Liver (tissue), 9 donors: ENCODE measurements around the gene CSMD2. TPM values are rescaled to one million over a fixed set of nuclear protein-coding genes. Genes with fewer than 3 reads are reported as not detected.

ENCODE experiments used
- DNase-seq: peaks from one replicate; pipeline ENCODE4 v3.0.0-alpha.2; 2017; ENCODE audit warnings: low spot score
- H3K27ac ChIP-seq, 2 donors: one replicate each; pipeline ENCODE4 v1.7.0; 2013; ENCODE audit warnings: inconsistent platforms in 2 of 2, low read length in 2 of 2, control low read depth in 1 of 2, low read depth in 1 of 2, mild to moderate bottlenecking in 1 of 2
- H3K27me3 ChIP-seq, 4 donors: one replicate each; pipeline versions ENCODE4 v1.6.1 to v1.7.0; 2013; ENCODE audit warnings: low read length in 3 of 4, inconsistent platforms in 1 of 4, mild to moderate bottlenecking in 1 of 4, moderate library complexity in 1 of 4; ENCODE audit not compliant: control insufficient read depth in 4 of 4, insufficient read depth in 4 of 4
- H3K36me3 ChIP-seq, 4 donors: one replicate each; pipeline versions ENCODE4 v1.6.1 to v1.7.0; 2013; ENCODE audit warnings: low read length in 3 of 4, mild to moderate bottlenecking in 3 of 4, low read depth in 1 of 4, moderate library complexity in 1 of 4; ENCODE audit not compliant: control insufficient read depth in 4 of 4, insufficient read depth in 3 of 4
- H3K4me1 ChIP-seq, 4 donors: one replicate each; pipeline versions ENCODE4 v1.6.1 to v1.7.0; 2013; ENCODE audit warnings: low read length in 3 of 4, mild to moderate bottlenecking in 3 of 4, moderate library complexity in 1 of 4; ENCODE audit not compliant: control insufficient read depth in 4 of 4, insufficient read depth in 4 of 4
- H3K4me3 ChIP-seq, 3 donors: one replicate each; pipeline versions ENCODE4 v1.6.1 to v1.7.0; 2013; ENCODE audit warnings: low read length in 3 of 3, control low read depth in 1 of 3, low read depth in 1 of 3, mild to moderate bottlenecking in 1 of 3
- H3K9ac ChIP-seq, 2 donors: one replicate each; pipeline ENCODE4 v1.7.0; 2013; ENCODE audit warnings: low read length in 2 of 2, mild to moderate bottlenecking in 2 of 2, moderate library complexity in 2 of 2, control low read depth in 1 of 2, low read depth in 1 of 2
- H3K9me3 ChIP-seq, 4 donors: one replicate each; pipeline versions ENCODE4 v1.6.1 to v1.7.0; 2013; ENCODE audit warnings: low read length in 3 of 4; ENCODE audit not compliant: control insufficient read depth in 4 of 4
- EGR1 ChIP-seq, 2 donors: IDR thresholded peaks; 2 replicates each; pipeline ENCODE4 v1.6.1; 2016 to 2018; ENCODE audit warnings: antibody characterized with exemption in 2 of 2, low read depth in 2 of 2
- FOXA1 ChIP-seq: IDR thresholded peaks from 2 replicates; pipeline ENCODE4 v1.6.1; 2016; ENCODE audit warnings: antibody characterized with exemption
- FOXA2 ChIP-seq: IDR thresholded peaks from 2 replicates; pipeline ENCODE4 v1.6.1; 2016; ENCODE audit warnings: antibody characterized with exemption
- HNF4A ChIP-seq, 2 donors: conservative IDR thresholded peaks; 2 replicates each; pipeline ENCODE4 v1.6.1; 2016; ENCODE audit warnings: antibody characterized with exemption in 2 of 2, mild to moderate bottlenecking in 2 of 2
- JUND ChIP-seq, 2 donors: IDR thresholded peaks; 2 replicates each; pipeline ENCODE4 v1.6.1; 2016; ENCODE audit warnings: antibody characterized with exemption in 2 of 2
- NR2F2 ChIP-seq: IDR thresholded peaks from 2 replicates; pipeline ENCODE4 v1.6.1; 2016; ENCODE audit warnings: antibody characterized with exemption
- RAD21 ChIP-seq, 2 donors: IDR thresholded peaks; 2 replicates each; pipeline ENCODE4 v1.6.1; 2016; ENCODE audit warnings: antibody characterized with exemption in 2 of 2, mild to moderate bottlenecking in 2 of 2
- RXRA ChIP-seq, 2 donors: IDR thresholded peaks; 2 replicates each; pipeline ENCODE4 v1.6.1; 2017 to 2018; ENCODE audit warnings: antibody characterized with exemption in 2 of 2, mild to moderate bottlenecking in 1 of 2
- SP1 ChIP-seq: IDR thresholded peaks from 2 replicates; pipeline ENCODE4 v1.6.1; 2018; ENCODE audit warnings: antibody characterized with exemption, mild to moderate bottlenecking
- TAF1 ChIP-seq: conservative IDR thresholded peaks from 2 replicates; pipeline ENCODE4 v1.6.1; 2016; ENCODE audit warnings: antibody characterized with exemption, mild to moderate bottlenecking
- YY1 ChIP-seq: IDR thresholded peaks from 2 replicates; pipeline ENCODE4 v1.6.1; 2016; ENCODE audit warnings: antibody characterized with exemption, mild to moderate bottlenecking
- WGBS: extraction: QIAGEN DNeasy Blood & Tissue Kit; methylation state at CpG from one replicate; pipeline ENCODE4 v1.1.7; 2013; 5-methylcytosine and 5-hydroxymethylcytosine counted together
- polyA plus RNA-seq, 2 donors: library from polyadenylated mRNA; stranded (reverse) in 1 of 2; unstranded in 1 of 2; fragments of 200-250 nt in 1 of 2; fragments of >200 nt in 1 of 2; fragmentation: Nextera tagmentation in 1 of 2; extraction: Ambion mirVana in 1 of 2; gene quantifications; one replicate each; pipeline versions ENCODE4 v1.2.1 to v1.2.3, GENCODE V29; 2013 to 2015
- total RNA-seq, 2 donors: library from RNA; depleted of rRNA; stranded (reverse); fragments of >200 nt; gene quantifications; one replicate each; pipeline ENCODE4 v1.2.3, GENCODE V29; 2014
- TF ChIP-seq, protein P1 (sequence below): IDR thresholded peaks from 2 replicates; pipeline ENCODE4 v1.6.1; 2016; ENCODE audit warnings: antibody characterized with exemption, mild to moderate bottlenecking
- TF ChIP-seq, protein P2 (sequence below): IDR thresholded peaks from 2 replicates; pipeline ENCODE4 v1.6.1; 2016; ENCODE audit warnings: antibody characterized with exemption
- TF ChIP-seq, protein P3 (sequence below): fragments of 150-350 bp; IDR thresholded peaks from 2 replicates; pipeline ENCODE4 v1.5.1; 2017; ENCODE audit warnings: improper control_type of control experiment, low read depth, low read length; ENCODE audit not compliant: missing input control
- TF ChIP-seq, protein P4 (sequence below): IDR thresholded peaks from 2 replicates; pipeline ENCODE4 v1.6.1; 2016; ENCODE audit warnings: antibody characterized with exemption
- donor health status: healthy.
- donor health status: healthy.
- donor health status: healthy.
- donor health status: healthy.
- donor health status: healthy.

Gene CSMD2
- total and polyA plus RNA-seq, 4 donors, result 0.08 to 0.09 TPM; not detected in 2

DNA sequence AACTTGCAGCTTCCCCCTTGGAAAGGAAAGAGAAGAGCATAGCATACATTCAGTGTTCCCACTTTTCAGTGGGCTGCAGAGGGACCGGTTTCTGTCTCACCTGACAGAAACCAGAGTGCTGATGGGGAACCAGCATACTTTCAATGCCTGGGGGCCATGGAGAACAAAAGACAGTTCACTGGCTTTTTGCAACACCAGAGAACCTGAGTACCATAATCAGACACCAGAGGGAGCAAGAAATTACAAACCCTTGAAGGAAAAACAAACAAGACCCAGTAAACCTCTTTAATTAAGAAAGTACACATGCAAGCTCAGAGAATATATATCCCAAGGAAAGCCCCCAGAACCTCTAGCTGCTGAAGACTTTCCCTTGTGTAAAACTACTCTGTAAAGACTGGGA lies 51.1 kb downstream of the CSMD2 start:
- H3K4me3 ChIP-seq, result no peak overlapping the region
- H3K27ac ChIP-seq, result no peak overlapping the region
- no peaks in the 10 kb centered on the region for H3K4me1 ChIP-seq
- peaks cover 0 to 3% (median 1%) of the 10 kb centered on the region in 4 donors for H3K9me3 ChIP-seq
- H3K27me3 ChIP-seq, result peaks cover 0 to 3% (median 0%) of the 10 kb centered on the region in 4 donors
- WGBS, result 56% methylated on average over 1 of the region's 1 CpG
- H3K9ac ChIP-seq, result no peak overlapping the region
- no peak for DNase-seq
- no peak for TF ChIP-seq EGR1 (IDR thresholded peaks at IDR 0.05; ENCODE audit: low read depth in 2 of 2)
- no peak for TF ChIP-seq RXRA (IDR thresholded peaks at IDR 0.05)
- no peak for TF ChIP-seq FOXA1
- TF ChIP-seq, protein P1, sequence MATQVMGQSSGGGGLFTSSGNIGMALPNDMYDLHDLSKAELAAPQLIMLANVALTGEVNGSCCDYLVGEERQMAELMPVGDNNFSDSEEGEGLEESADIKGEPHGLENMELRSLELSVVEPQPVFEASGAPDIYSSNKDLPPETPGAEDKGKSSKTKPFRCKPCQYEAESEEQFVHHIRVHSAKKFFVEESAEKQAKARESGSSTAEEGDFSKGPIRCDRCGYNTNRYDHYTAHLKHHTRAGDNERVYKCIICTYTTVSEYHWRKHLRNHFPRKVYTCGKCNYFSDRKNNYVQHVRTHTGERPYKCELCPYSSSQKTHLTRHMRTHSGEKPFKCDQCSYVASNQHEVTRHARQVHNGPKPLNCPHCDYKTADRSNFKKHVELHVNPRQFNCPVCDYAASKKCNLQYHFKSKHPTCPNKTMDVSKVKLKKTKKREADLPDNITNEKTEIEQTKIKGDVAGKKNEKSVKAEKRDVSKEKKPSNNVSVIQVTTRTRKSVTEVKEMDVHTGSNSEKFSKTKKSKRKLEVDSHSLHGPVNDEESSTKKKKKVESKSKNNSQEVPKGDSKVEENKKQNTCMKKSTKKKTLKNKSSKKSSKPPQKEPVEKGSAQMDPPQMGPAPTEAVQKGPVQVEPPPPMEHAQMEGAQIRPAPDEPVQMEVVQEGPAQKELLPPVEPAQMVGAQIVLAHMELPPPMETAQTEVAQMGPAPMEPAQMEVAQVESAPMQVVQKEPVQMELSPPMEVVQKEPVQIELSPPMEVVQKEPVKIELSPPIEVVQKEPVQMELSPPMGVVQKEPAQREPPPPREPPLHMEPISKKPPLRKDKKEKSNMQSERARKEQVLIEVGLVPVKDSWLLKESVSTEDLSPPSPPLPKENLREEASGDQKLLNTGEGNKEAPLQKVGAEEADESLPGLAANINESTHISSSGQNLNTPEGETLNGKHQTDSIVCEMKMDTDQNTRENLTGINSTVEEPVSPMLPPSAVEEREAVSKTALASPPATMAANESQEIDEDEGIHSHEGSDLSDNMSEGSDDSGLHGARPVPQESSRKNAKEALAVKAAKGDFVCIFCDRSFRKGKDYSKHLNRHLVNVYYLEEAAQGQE, result no peak
- TF ChIP-seq SP1, result no peak
- no peak for TF ChIP-seq YY1
- TF ChIP-seq, protein P2, sequence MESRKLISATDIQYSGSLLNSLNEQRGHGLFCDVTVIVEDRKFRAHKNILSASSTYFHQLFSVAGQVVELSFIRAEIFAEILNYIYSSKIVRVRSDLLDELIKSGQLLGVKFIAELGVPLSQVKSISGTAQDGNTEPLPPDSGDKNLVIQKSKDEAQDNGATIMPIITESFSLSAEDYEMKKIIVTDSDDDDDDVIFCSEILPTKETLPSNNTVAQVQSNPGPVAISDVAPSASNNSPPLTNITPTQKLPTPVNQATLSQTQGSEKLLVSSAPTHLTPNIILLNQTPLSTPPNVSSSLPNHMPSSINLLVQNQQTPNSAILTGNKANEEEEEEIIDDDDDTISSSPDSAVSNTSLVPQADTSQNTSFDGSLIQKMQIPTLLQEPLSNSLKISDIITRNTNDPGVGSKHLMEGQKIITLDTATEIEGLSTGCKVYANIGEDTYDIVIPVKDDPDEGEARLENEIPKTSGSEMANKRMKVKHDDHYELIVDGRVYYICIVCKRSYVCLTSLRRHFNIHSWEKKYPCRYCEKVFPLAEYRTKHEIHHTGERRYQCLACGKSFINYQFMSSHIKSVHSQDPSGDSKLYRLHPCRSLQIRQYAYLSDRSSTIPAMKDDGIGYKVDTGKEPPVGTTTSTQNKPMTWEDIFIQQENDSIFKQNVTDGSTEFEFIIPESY, result no peak
- no peak for TF ChIP-seq NR2F2
- TF ChIP-seq JUND (IDR thresholded peaks at IDR 0.05), result no peak
- TF ChIP-seq FOXA2, result no peak
- peak; percentile 66 to 71 for TF ChIP-seq RAD21 (IDR thresholded peaks at IDR 0.05)
- TF ChIP-seq TAF1, result no peak
- no peak for TF ChIP-seq HNF4A (conservative IDR thresholded peaks at IDR 0.05)
- TF ChIP-seq, protein P3, sequence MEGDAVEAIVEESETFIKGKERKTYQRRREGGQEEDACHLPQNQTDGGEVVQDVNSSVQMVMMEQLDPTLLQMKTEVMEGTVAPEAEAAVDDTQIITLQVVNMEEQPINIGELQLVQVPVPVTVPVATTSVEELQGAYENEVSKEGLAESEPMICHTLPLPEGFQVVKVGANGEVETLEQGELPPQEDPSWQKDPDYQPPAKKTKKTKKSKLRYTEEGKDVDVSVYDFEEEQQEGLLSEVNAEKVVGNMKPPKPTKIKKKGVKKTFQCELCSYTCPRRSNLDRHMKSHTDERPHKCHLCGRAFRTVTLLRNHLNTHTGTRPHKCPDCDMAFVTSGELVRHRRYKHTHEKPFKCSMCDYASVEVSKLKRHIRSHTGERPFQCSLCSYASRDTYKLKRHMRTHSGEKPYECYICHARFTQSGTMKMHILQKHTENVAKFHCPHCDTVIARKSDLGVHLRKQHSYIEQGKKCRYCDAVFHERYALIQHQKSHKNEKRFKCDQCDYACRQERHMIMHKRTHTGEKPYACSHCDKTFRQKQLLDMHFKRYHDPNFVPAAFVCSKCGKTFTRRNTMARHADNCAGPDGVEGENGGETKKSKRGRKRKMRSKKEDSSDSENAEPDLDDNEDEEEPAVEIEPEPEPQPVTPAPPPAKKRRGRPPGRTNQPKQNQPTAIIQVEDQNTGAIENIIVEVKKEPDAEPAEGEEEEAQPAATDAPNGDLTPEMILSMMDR, result peak; percentile 57
- H3K36me3 ChIP-seq, result no peaks in the 10 kb centered on the region

DNA sequence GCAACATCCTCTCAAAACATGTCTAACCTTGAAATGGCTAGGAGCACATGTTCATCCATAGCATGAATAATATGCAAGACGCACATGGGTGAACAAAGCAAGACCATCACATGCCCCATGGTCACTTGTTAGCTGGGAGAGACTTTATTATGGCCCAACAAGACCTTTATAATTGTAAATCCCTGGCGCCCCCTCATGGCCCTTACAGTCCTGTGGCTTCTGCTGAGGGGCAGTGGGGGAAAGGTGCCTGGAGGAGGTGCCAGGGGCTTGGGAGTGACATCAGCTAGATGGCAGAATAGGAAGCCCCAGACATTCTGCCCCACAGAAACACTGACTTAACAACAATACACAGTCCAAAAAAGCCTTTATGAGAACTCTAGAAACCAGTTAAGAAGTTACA lies 51.7 kb downstream of the CSMD2 start:
- Histone ChIP-seq H3K27me3 (peaks cover 0 to 3% (median 0%) of the 10 kb centered on the region in 4 donors), H3K9ac (no peak overlapping the region), H3K4me3 (no peak overlapping the region), H3K9me3 (peaks cover 0 to 2% (median 0%) of the 10 kb centered on the region in 4 donors), H3K27ac (no peak overlapping the region), H3K4me1 (no peaks in the 10 kb centered on the region), H3K36me3 (no peaks in the 10 kb centered on the region)
- 52% methylated on average over 2 of the region's 2 CpGs for WGBS
- TF ChIP-seq RXRA (IDR thresholded peaks at IDR 0.05) (no peak), EGR1 (IDR thresholded peaks at IDR 0.05; ENCODE audit: low read depth in 2 of 2) (no peak), RAD21 (IDR thresholded peaks at IDR 0.05) (peak in 1 of 2 donors; percentile 17), NR2F2 (no peak)
- TF ChIP-seq, protein P4, sequence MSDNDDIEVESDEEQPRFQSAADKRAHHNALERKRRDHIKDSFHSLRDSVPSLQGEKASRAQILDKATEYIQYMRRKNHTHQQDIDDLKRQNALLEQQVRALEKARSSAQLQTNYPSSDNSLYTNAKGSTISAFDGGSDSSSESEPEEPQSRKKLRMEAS, result no peak
- TF ChIP-seq, protein P2, result no peak
- no peak for DNase-seq
